GM11168 (cell line): ENCODE data around the gene DHDH.
"Not testable (repeated sequence)": the region's sequence is repeated elsewhere in the genome, so short reads cannot be mapped to it uniquely, and the experiment has no call there.

Experiments used
- in situ Hi-C: fragments of 300-500 bp; cut with MboI; formaldehyde crosslinking; loops from one replicate; pipeline ENCODE4 v1.12.0; 2022; ENCODE audit warnings: low sequenced_read_pairs; ENCODE audit not compliant: unreplicated experiment

The DHDH gene

DNA sequence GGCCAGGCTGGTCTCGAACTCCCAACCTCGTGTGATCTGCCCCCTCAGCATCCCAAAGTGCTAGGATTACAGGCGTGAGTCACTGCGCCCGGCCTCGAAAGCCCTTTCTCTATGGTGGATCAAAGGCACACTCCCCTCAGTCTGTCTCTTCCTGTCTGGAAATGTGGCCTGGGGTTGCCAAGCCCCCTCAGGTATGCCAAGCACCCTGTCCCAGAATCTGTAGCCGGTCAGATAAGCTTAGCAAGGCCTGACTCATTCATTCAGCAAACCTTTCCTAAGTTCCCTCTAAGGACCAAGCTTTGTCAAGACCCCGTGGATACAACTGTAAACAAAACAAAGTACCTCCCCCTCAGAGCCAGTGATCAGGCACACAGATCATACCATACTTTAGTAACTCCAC lies 19.3 kb upstream of the DHDH start:
- in situ Hi-C loops: no loop called here

DNA sequence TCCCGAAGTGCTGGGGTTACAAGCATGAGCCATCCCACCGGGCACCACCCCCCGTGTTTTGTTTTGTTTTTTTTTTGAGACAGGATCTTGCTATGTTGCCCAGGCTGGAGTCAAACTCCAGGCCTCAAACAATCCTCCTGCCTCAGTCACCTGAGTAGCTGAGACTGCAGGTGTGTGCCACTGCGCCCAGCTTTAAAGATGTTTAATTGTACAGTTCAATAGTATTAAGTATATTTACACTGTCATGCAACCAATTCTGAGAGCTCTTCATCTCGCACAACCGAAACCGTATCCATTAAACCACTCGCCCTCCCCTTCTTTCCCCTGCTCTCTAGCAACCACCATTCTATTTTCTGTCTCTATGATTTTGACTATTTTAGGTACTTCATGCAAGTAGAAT lies 17.7 kb upstream of the DHDH start:
- in situ Hi-C loops: no loop called here

DNA sequence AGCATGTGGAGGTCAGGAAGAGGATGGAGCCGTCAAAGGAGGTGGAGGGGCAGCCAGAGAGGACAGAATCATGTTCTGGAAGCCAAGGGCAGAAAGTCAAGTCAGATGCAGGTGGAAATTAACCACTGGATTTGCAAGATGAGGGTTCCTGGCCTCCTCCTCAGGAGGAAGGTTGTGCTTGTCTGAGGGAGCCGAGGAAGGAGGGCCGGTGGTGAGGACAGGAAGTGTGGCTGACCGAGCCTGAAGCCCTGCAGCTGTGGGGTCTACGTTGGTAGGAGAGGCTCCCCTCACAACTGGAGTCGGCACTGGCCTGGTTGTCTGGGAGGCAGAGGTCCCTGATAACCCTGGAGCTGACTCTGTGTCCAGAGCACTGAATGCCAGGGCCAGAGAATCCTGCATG lies 15.4 kb upstream of the DHDH start:
- in situ Hi-C loops: no loop called here

DNA sequence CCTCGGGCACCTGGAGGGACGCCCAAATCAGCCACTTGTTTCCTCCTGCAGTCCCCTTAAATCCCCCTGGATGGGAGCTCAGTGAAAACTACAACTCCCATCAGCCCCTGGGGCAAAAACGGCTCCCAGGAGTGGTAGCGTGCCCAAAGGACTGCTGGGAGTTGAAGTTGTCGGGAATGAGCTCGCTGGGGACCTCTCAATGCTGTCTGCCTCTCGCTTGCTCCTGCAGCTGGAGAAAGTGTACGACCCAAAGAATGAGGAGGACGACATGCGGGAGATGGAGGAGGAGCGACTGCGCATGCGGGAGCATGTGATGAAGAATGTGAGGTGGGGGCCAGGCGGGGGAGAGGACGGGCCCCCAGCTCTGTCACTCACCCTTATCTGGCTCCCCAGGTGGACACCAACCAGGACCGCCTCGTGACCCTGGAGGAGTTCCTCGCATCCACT lies 14.7 kb upstream of the DHDH start:
- in situ Hi-C loops: no loop called here

DNA sequence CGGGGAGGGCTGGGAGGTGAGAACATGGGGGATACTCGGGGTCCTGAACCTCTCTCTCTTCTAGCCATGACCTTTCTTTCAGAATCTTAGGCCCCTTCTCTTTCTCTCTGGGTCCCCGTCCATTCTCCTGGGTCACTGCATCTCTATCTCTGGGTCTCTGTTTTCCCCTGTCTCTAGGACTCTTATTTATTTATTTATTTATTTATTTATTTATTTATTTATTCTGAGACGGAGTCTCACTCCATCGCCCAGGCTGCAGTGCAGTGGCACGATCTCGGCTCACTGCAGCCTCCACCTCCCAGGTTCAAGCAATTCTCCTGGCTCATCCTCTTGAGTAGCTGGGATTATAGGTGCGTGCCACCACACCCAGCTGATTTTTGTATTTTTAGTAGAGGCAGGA lies 14.2 kb upstream of the DHDH start:
- in situ Hi-C loops: not testable (repeated sequence)

DNA sequence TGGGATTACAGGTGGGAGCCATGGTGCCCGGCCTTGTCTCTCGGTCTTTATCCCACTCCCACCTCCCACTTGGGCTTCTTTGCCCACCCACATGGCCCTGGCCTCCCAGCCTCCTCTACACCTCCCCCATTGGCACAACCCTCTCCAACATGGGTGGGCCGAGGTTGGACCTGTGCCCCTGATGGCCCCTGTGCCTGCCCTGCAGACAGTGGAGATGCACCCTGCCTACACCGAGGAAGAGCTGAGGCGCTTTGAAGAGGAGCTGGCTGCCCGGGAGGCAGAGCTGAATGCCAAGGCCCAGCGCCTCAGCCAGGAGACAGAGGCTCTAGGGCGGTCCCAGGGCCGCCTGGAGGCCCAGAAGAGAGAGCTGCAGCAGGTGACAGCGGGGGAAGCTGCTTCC lies 12.6 kb upstream of the DHDH start:
- in situ Hi-C loops: no loop called here

DNA sequence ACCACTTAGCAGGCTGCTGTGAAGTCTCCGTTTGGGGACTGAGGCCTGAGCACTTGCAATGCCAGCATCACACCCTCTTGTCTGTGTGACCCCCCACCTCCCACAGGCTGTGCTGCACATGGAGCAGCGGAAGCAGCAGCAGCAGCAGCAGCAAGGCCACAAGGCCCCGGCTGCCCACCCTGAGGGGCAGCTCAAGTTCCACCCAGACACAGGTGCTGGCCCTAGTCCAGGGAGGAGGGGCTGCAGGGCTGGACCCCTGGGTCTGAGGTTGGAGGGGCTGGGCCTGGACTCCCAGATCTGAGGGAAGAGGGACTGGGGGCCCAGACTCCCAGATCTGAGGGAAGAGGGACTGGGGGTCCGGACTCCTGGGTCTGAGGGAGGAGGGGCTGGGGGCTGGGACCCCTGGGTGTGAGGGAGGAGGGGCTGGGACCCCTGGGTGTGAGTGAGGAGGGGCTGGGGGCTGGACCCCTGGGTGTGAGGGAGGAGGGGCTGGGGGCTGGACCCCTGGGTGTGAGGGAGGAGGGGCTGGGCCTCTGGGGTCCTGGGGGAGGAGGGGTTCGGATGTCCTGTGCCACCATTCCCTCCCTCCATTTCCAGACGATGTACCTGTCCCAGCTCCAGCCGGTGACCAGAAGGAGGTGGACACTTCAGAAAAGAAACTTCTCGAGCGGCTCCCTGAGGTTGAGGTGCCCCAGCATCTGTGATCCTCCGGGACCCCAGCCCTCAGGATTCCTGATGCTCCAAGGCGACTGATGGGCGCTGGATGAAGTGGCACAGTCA lies 11.6 kb upstream of the DHDH start:
- in situ Hi-C loops: no loop called here

DNA sequence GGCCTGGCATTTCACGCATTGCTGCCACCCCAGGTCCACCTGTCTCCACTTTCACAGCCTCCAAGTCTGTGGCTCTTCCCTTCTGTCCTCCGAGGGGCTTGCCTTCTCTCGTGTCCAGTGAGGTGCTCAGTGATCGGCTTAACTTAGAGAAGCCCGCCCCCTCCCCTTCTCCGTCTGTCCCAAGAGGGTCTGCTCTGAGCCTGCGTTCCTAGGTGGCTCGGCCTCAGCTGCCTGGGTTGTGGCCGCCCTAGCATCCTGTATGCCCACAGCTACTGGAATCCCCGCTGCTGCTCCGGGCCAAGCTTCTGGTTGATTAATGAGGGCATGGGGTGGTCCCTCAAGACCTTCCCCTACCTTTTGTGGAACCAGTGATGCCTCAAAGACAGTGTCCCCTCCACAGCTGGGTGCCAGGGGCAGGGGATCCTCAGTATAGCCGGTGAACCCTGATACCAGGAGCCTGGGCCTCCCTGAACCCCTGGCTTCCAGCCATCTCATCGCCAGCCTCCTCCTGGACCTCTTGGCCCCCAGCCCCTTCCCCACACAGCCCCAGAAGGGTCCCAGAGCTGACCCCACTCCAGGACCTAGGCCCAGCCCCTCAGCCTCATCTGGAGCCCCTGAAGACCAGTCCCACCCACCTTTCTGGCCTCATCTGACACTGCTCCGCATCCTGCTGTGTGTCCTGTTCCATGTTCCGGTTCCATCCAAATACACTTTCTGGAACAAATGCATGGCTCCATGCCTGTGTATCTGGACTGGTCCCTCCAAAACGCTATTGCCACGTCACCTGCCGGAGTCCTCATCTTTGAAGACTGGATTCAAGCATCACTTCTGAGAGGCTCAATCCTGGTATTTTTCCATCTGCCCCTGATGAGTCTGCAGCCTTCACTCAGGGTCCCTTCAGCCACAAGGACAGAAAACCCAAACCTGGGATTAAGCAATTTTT lies 10.7 kb upstream of the DHDH start:
- in situ Hi-C loops: no loop called here

DNA sequence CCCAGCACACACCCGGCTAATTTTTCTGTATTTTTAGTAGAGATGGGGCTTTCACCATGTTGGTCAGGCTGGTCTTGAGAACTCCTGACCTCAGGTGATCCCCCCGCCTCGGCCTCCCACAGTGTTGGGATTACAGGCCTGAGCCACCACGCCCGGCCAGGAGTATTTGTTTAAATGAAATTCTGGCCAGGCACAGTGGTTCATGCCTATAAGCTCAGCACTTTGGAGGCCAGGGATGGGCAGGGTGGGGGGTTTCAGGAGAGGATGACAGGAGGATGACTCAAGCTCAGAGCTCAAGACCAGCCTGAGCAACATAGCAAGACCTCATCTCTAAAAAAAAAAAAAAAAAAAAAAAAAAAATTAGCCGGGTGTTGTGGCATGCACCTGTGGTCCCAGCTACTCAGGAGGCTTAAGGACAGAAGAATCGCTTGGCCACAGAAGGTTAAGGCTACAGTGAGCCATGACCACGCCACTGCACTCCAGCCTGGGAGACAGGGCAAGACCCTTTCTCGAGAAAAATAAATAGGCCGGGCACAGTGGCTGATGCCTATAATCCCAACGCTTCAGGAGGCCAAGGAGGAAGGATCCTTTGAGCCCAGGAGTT lies 8.2 kb upstream of the DHDH start:
- in situ Hi-C loops: no loop called here

DNA sequence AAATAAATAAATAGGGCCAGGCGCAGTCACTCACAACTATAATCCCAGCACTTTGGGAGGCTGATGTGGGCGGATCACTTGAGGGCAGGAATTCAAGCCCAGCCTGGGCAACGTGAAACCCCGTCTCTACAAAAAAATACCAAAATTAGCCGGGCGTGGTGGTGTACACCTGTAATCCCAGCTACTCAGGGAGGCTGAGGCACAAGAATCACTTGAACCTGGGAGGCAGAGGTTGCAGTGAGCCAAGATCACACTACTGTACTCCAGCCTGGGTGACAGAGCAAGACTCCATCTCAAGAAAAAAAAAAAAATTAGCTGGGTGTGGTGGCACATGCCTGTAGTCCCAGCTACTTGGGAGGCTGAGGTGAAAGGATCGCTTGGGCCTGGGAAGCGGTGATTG lies 7.6 kb upstream of the DHDH start:
- in situ Hi-C loops: not testable (repeated sequence)

DNA sequence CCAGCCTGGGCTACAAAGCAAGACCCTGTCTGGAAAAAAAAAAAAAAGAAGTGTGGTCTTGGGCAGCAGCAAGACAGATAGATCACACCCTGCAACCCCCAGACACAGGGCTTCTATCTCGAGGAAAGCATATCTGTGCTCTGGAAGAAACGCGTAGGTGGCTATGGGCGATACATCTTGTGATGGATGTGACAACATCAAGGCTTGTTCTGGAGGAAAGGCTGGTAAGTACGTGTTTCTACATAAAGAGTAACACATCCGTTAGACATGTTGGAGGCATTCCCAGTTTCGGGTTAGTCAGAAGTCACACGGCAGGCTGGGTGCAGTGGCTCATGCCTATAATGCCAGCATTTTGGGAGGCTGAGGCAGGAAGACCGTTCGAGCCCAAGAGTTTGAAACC lies 6.6 kb upstream of the DHDH start:
- in situ Hi-C loops: no loop called here

DNA sequence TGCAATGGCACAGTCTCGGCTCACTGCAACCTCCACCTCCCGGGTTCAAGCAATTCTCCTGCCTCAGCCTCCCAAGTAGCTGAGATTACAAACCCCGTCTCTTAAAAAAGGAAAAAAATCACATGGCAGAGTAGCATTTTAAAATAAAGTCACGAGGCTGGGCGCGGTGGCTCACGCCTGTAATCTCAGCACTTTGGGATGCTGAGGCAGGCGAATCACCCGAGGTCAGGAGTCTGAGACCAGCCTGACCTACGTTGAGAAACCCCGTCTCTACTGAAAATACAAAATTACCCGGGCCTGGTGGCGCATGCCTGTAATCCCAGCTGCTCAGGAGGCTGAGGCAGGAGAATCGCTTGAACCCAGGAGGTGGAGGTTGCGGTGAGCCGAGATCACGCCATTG lies 5.8 kb upstream of the DHDH start:
- in situ Hi-C loops: not testable (repeated sequence)

DNA sequence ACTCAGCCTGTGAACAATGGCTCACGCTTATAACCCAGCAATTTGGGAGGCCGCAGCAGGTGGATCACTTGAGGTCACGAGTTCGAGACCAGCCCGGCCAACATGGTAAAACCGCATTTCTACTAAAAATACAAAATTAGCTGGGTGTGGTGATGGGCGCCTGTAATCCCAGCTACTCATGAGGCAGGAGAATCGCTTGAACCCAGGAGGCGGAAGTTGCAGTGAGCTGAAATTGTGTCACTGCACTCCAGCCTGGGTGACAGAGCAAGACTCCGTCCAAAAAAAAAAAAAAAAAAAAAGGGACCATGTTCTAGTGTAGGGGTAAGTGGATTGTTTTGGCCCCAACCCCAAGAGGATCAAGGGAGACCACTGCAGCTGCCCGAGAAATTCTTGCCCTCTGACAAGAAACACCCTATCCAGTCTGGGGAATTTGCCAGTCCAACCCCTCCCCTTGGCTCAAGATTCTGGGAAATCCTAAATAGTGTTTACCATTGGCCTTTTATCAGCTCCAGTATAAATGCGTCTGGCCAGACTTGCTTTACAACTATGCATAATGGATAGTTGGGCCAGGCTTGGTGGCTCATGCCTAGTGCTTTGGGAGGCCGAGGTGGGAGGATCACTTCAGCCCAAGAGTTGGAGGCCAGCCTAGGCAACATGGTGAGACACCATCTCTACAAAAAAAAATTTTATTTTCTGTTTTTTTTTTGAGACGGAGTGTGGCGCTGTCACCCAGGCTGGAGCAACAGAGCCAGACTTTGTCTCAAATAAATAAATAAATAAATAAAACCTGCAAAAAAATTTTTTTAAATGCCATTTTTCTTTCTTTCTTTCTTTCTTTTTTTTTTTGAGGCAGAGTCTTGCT lies 5.1 kb upstream of the DHDH start:
- in situ Hi-C loops: no loop called here

DNA sequence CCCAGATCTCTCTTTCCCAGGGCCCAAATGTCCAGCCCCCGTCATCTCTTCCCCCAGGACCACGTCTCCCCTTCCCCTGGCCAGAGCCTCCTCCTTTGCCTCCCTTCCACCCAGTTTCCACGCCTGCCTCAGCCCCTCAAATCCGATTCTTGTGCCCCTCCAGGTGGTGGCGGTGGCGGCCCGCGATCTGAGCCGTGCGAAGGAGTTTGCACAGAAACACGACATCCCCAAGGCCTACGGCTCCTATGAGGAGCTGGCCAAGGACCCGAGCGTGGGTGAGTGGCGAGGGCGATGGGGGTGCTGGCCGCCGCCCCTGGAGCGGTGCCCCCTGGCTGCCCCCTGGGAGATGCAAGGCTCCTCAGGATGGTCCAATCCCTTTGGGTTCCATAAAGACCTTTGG lies 1.3 kb downstream of the DHDH start:
- in situ Hi-C loops: no loop called here

DNA sequence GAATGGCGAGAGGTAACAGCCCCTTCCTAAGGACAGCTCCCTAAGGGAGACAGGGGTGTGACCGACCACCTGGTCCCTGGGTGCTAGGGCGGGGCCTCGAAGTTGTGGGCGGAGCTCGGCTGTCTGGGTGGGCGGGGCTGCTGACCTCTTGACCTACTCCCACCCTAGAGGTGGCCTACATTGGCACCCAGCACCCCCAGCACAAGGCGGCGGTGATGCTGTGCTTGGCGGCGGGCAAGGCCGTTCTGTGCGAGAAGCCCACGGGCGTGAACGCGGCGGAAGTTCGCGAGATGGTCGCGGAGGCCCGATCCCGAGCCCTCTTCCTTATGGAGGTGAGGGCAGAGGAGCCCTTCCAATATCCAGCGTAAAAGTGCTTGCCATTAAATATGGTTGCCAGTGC lies 2.4 kb downstream of the DHDH start:
- in situ Hi-C loops: no loop called here

DNA sequence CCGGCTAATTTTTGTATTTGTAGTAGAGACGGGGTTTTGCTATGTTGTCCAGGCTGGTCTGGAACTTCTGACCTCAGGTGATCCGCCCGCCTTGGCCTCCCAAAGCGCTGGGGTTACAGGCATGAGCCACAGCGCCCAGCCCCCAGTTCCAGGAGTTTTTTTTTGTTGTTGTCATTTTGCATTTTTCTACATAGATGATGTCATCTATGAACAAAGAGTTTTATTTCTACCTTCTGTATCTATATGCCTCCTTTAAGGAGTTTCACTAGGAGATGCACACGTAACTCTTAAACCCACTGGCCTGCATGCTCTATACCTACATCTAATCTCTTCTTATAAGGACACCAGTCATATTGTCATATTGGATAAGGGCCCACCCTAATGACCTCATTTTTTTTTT lies 4.8 kb downstream of the DHDH start:
- in situ Hi-C loops: no loop called here

DNA sequence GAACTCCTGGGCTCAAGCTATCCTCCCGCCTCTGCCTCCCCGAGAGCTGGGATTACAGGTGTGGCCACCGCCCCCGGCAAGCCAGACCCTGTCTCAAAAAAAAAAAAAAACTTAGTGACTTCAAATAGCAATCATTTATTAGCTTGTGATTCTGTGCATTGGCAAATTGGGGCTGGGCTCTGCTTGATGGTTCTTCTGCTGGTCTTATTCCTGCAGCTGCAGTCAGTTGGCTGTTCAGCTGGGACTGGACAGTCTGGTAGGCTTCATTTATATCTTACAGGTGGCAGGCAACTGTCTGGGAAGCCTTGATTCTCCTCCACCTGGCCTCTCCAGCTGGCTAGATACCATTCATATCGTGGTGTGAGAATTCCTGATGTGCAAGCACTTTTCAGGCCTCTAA lies 7.4 kb downstream of the DHDH start:
- in situ Hi-C loops: no loop called here

DNA sequence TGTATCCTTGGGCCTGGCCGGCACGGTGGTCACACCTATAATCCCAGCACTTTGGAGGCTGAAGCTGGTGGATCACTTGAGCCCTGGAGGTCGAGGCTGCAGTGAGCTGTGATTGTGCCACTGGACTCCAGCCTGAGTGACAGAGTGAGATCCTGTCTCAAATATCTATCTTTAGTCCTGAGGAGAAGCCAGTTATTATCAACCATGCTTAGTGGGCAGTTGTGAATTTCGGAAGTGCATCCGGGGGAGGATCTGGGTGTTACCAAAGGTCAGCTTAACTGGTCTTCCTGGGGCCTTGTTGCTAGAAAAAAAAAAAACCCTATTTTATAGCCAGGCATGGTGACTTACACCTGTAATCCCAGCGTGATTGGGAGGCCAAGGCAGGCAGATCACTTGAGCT lies 9.6 kb downstream of the DHDH start:
- in situ Hi-C loops: no loop called here

DNA sequence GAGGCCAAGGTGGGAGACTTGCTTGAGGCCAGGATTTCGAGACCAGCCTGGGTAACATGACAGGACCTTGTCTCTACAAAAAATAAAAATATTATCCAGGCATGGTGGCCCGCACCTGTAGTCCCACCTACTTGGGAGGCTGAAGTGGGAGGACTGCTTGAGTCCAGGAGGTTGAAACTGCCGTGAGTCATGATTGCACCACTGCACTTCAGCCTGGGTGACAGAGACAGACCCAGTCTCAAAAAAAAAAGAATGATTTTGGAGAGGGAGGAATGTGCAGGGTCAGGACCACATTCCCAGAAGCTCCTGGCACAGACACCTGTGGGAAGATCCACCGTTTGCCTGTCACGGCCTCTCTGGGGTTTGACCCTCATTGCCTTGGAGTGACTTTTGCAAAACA lies 11.9 kb downstream of the DHDH start:
- in situ Hi-C loops: no loop called here

DNA sequence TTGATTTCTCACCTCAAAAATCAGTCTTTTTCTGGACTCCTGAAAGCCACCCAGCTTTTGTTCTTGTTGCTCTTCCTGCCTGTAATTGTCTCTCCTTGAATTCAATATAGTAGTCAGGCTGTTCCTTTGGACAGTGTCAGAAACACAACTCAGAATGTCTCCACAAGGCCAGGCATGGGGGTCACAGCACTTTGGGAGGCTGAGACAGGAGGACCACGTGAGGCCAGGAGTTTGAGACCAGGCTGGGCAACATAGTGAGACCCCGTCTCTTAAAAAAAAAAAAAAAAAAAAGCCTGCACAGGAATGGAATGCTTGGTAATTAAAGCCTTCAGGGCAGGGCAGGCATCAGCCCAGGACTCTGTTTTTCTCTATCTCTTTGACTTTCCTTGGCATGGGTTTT lies 12.3 kb downstream of the DHDH start:
- in situ Hi-C loops: no loop called here
